K562 (cell line): ENCODE data around the gene PLAC8L1. TPM values are rescaled to one million over a fixed set of nuclear protein-coding genes. Genes with fewer than 3 reads are reported as not detected.

ENCODE experiments used
- ATAC-seq: fragments of 200-7000 bp; cut with Tn5 transposase; 3 replicates; pipeline ENCODE4 v1.9.1; 2020; ENCODE audit warnings: moderate library complexity
- BruUV-seq: library from RNA; stranded (reverse); fragments of 400-500 nt; replicated peaks from 2 replicates; lab custom pipeline; 2021; lab: Mats Ljungman, UMichigan
- CTCF ChIA-PET: fragments of 300-600 bp; formaldehyde crosslinking; extraction: SDS; loops from one replicate; lab custom pipeline; 2021; ENCODE audit warnings: low intra/inter-chr PET ratio; lab: Yijun Ruan, JAX
- POLR2A ChIA-PET: fragments of 300-600, 350-650 bp; sonication (Branson Sonifier 250); formaldehyde crosslinking; extraction: SDS; loops from one replicate; lab custom pipeline; 2021; ENCODE audit warnings: antibody characterized with exemption, inconsistent platforms; lab: Yijun Ruan, JAX
- DNase-seq, 4 experiments: peaks; one replicate each; pipeline versions ENCODE4 v3.0.0 to v3.0.0-alpha.2; 2011 to 2018; ENCODE audit warnings: low spot score in 3 of 4, mixed read lengths in 3 of 4; ENCODE audit errors: extremely low read depth in 1 of 4
- FAIRE-seq: peaks from 2 replicates; lab custom pipeline; 2011; peaks lifted over from hg19 to GRCh38; lab: Jason Lieb, UNC
- H2AFZ ChIP-seq: 2 replicates; pipeline ENCODE4 v1.6.0; 2011; ENCODE audit warnings: low read depth, low read length, control low read depth, inconsistent platforms
- H3K27ac ChIP-seq: fragments of 200-600 bp; 3 replicates; pipeline ENCODE4 v1.8.0; 2011; ENCODE audit warnings: low read depth, mild to moderate bottlenecking, control low read depth, inconsistent platforms, low read length, moderate library complexity, mixed read lengths; ENCODE audit errors: extremely low read depth
- H3K27me3 ChIP-seq, 2 experiments: fragments of 300-600 bp in 1 of 2; 2 replicates in 1 of 2; 3 replicates in 1 of 2; pipeline versions ENCODE4 v1.6.0 to v1.8.0; 2011; ENCODE audit warnings: inconsistent platforms in 2 of 2, low read length in 2 of 2, mild to moderate bottlenecking in 1 of 2, mixed read lengths in 1 of 2, moderate library complexity in 1 of 2; ENCODE audit not compliant: control insufficient read depth in 2 of 2, insufficient read depth in 2 of 2
- H3K36me3 ChIP-seq: fragments of 300-600 bp; 3 replicates; pipeline ENCODE4 v1.8.0; 2011; ENCODE audit warnings: mild to moderate bottlenecking, low read length, inconsistent platforms; ENCODE audit not compliant: control insufficient read depth, insufficient read depth
- H3K4me1 ChIP-seq, 2 experiments: fragments of 200-600 bp in 1 of 2; replicated peaks in 1 of 2; 2 replicates in 1 of 2; 3 replicates in 1 of 2; pipeline versions ENCODE4 v1.5.1 to v1.8.0; 2011; ENCODE audit warnings: inconsistent platforms in 2 of 2, low read length in 2 of 2, mild to moderate bottlenecking in 1 of 2, mixed read lengths in 1 of 2, moderate library complexity in 1 of 2; ENCODE audit not compliant: control insufficient read depth in 2 of 2, insufficient read depth in 2 of 2
- H3K4me2 ChIP-seq: 2 replicates; pipeline ENCODE4 v1.6.1; 2011; ENCODE audit warnings: low read length, control low read depth, inconsistent platforms, mixed read lengths; ENCODE audit not compliant: insufficient read depth
- H3K4me3 ChIP-seq: fragments of 200-600 bp; sonication (generic), shearing (Covaris generic); 2 replicates; pipeline ENCODE4 v1.5.1; 2016; ENCODE audit warnings: control low read depth, inconsistent platforms
- H3K79me2 ChIP-seq: fragments of 200-600 bp; 3 replicates; pipeline ENCODE4 v1.8.0; 2011; ENCODE audit warnings: low read length, inconsistent platforms; ENCODE audit not compliant: control insufficient read depth, insufficient read depth
- H3K9ac ChIP-seq, 2 experiments: 2 replicates each; pipeline versions ENCODE4 v1.6.0 to v1.6.1; 2011; ENCODE audit warnings: low read depth in 2 of 2, low read length in 2 of 2, control low read depth in 1 of 2, inconsistent platforms in 1 of 2, mild to moderate bottlenecking in 1 of 2, mixed read lengths in 1 of 2; ENCODE audit not compliant: insufficient read depth in 1 of 2
- H3K9me1 ChIP-seq: one replicate; pipeline ENCODE4 v1.6.0; 2011; ENCODE audit warnings: inconsistent platforms, mild to moderate bottlenecking, low read length, moderate library complexity; ENCODE audit not compliant: control insufficient read depth, insufficient read depth
- H3K9me3 ChIP-seq: replicated peaks from 2 replicates; pipeline ENCODE4 v1.5.1; 2011; ENCODE audit warnings: low read depth, low read length, inconsistent platforms; ENCODE audit not compliant: control insufficient read depth, insufficient read depth
- H4K20me1 ChIP-seq: replicated peaks from 2 replicates; pipeline ENCODE4 v1.6.1; 2011; ENCODE audit warnings: low read length, inconsistent platforms, mixed read lengths; ENCODE audit not compliant: control insufficient read depth, insufficient read depth
- ARID3B ChIP-seq: fragments of 250-450 bp; sonication (Bioruptor Pico); IDR thresholded peaks from 2 replicates; pipeline ENCODE4 v1.4.0; 2020; ENCODE audit warnings: borderline replicate concordance
- BACH1 ChIP-seq: fragments of 200-800 bp; sonication (Bioruptor generic); IDR thresholded peaks from 2 replicates; pipeline ENCODE4 v1.6.1; 2016; ENCODE audit warnings: missing genetic modification characterization, missing compliant biosample characterization
- DDX20 ChIP-seq: fragments of 450-650 bp; IDR thresholded peaks from 2 replicates; pipeline ENCODE4 v1.6.1; 2016; ENCODE audit warnings: missing genetic modification characterization, low read depth, mild to moderate bottlenecking, missing compliant biosample characterization, moderate library complexity
- EHMT2 ChIP-seq: fragments of 450-650 bp; IDR thresholded peaks from 2 replicates; pipeline ENCODE4 v1.6.1; 2018; ENCODE audit warnings: antibody characterized with exemption
- GATAD2B ChIP-seq: fragments of 450-650 bp; IDR thresholded peaks from 2 replicates; pipeline ENCODE4 v1.6.1; 2017; ENCODE audit warnings: mild to moderate bottlenecking, borderline replicate concordance
- GTF2F1 ChIP-seq: IDR thresholded peaks from 2 replicates; pipeline ENCODE4 v1.6.1; 2011; ENCODE audit warnings: low read depth, low read length, improper control_type of control experiment
- KLF6 ChIP-seq: fragments of 250-450 bp; sonication (Bioruptor Pico); IDR thresholded peaks from 2 replicates; pipeline ENCODE4 v1.4.0; 2020; ENCODE audit warnings: mild to moderate bottlenecking, moderate library complexity, borderline replicate concordance
- MAFG ChIP-seq: fragments of 450-650 bp; conservative IDR thresholded peaks from 2 replicates; pipeline ENCODE4 v1.6.1; 2016; ENCODE audit warnings: missing genetic modification characterization, missing compliant biosample characterization
- NBN ChIP-seq: fragments of 450-650 bp; IDR thresholded peaks from 2 replicates; pipeline ENCODE4 v1.6.1; 2016; ENCODE audit warnings: low read depth, mild to moderate bottlenecking
- PHTF2 ChIP-seq: fragments of 250-450 bp; sonication (Bioruptor Pico); IDR thresholded peaks from 2 replicates; pipeline ENCODE4 v1.5.0; 2021; ENCODE audit warnings: mild to moderate bottlenecking
- YBX1 ChIP-seq: fragments of 450-650 bp; IDR thresholded peaks from 2 replicates; pipeline ENCODE4 v1.7.1; 2016; ENCODE audit warnings: mild to moderate bottlenecking
- ZKSCAN3 ChIP-seq: fragments of 250-450 bp; sonication (Bioruptor Pico); IDR thresholded peaks from 2 replicates; pipeline ENCODE4 v1.4.0; 2020
- ZNF695 ChIP-seq: fragments of 450-650 bp; formaldehyde crosslinking; IDR thresholded peaks from 2 replicates; pipeline ENCODE4 v1.4.0; 2020; ENCODE audit warnings: mild to moderate bottlenecking, moderate library complexity
- ZNF75A ChIP-seq: fragments of 450-650 bp; formaldehyde crosslinking; IDR thresholded peaks from 2 replicates; pipeline ENCODE4 v1.4.0; 2020; ENCODE audit warnings: mild to moderate bottlenecking
- WGBS: fragments of 100-300 bp; shearing (Covaris generic); methylation state at CpG from one replicate; pipeline ENCODE4 v1.1.6; 2016; ENCODE audit warnings: low coverage, mixed read lengths; ENCODE audit not compliant: insufficient coverage; ENCODE audit errors: missing lambda C conversion rate; 5-methylcytosine and 5-hydroxymethylcytosine counted together
- in situ Hi-C: fragments of 300-500 bp; cut with MboI; formaldehyde crosslinking; loops from 4 replicates; pipeline ENCODE4 v1.15.0; 2018; ENCODE audit warnings: inconsistent platforms, mixed read lengths
- intact Hi-C: fragments of 100-400 bp; cut with micrococcal nuclease; formaldehyde crosslinking; loops from 2 replicates; pipeline ENCODE4 v1.14.2; 2022
- polyA plus RNA-seq, 8 experiments: library from polyadenylated mRNA; depleted of rRNA in 4 of 8; stranded (reverse) in 5 of 8; unstranded in 3 of 8; fragments of >200 nt; fragmentation: Nextera tagmentation in 2 of 8; fragmentation: Illumina TruSeq in 1 of 8; extraction: Ambion mirVana in 2 of 8; extraction: Trizol in 1 of 8; gene quantifications; 2 replicates each; pipeline versions ENCODE4 v1.2.1 to v1.2.3, GENCODE V29; 2011 to 2014; ENCODE audit warnings: inconsistent platforms in 1 of 8, missing spikeins in 1 of 8
- total RNA-seq, 7 experiments: library from RNA; depleted of rRNA in 6 of 7; stranded (reverse); fragments of >200 nt in 6 of 7; fragmentation: Illumina TruSeq in 2 of 7; extraction: Trizol in 2 of 7; gene quantifications; 2 replicates each; pipeline versions ENCODE4 v1.2.1 to v1.2.3, GENCODE V29; 2011 to 2021; ENCODE audit warnings: low replicate concordance in 1 of 7
- TF ChIP-seq, protein P1 (sequence below), 2 experiments: fragments of 450-650 bp in 1 of 2; IDR thresholded peaks; 2 replicates each; pipeline ENCODE4 v1.6.1; 2011 to 2017; ENCODE audit warnings: low read depth in 2 of 2, antibody characterized with exemption in 1 of 2, borderline replicate concordance in 1 of 2, low read length in 1 of 2, mild to moderate bottlenecking in 1 of 2, mixed read lengths in 1 of 2; ENCODE audit not compliant: control insufficient read depth in 1 of 2

The PLAC8L1 gene
- total and polyA plus RNA-seq, 9 of the 15 experiments (the other 6 are each of a cell fraction or from before 2014, with no cell fraction given): 0.10 to 0.43 (median 0.26) TPM; not detected in 3

GRCh38 chr5:146051678-146052077, 53.7 kb downstream of the PLAC8L1 start:
- no peaks in the 10 kb centered on the region for H3K9me3 ChIP-seq
- no peak for FAIRE-seq
- WGBS: 0% methylated on average over 3 of the region's 3 CpGs
- no peaks in the 10 kb centered on the region; a peak in 1 of 5 replicates for H3K4me1 ChIP-seq
- H3K9ac ChIP-seq: no peak overlapping the region
- no TSS peak for BruUV-seq
- POLR2A ChIA-PET: interaction anchor here (1.1 kb wide), 1 partner anchor 9 kb away, joined by 4 read pairs; no protein-coding TSS in a partner anchor
- in situ Hi-C loops: loop anchor here (10.0 to 25.0 kb wide), 2 partner anchors 367 to 1839 kb away; no protein-coding TSS in a partner anchor
- no peak overlapping the region for H2AFZ ChIP-seq
- DNase-seq: no peak
- no peak overlapping the region for H3K27ac ChIP-seq
- H4K20me1 ChIP-seq: no peaks in the 10 kb centered on the region
- CTCF ChIA-PET: interaction anchor here (0.7 kb wide), 1 partner anchor 367 kb away, joined by 3 read pairs; no protein-coding TSS in a partner anchor
- H3K27me3 ChIP-seq: peaks cover 0 to 4% of the 10 kb centered on the region in 2 experiments; a peak in 2 of 5 replicates
- intact Hi-C loops: loop anchor here (5.0 kb wide), 1 partner anchor 376 kb away; no protein-coding TSS in a partner anchor
- H3K4me3 ChIP-seq: no peak overlapping the region
- no peak overlapping the region for H3K4me2 ChIP-seq
- no peaks in the 10 kb centered on the region for H3K9me1 ChIP-seq
- no peaks in the 10 kb centered on the region for H3K79me2 ChIP-seq
- no peak for ATAC-seq
- H3K36me3 ChIP-seq: no peaks in the 10 kb centered on the region
- TF ChIP-seq ZNF695 (CRISPR knock-in tag): no peak
- no peak for TF ChIP-seq NBN
- no peak for TF ChIP-seq BACH1
- TF ChIP-seq DDX20 (tag): no peak
- TF ChIP-seq MAFG (tag): no peak
- no peak for TF ChIP-seq GATAD2B
- no peak for TF ChIP-seq KLF6 (CRISPR knock-in tag)
- no peak for TF ChIP-seq ZNF75A (CRISPR knock-in tag)
- TF ChIP-seq, protein P1, sequence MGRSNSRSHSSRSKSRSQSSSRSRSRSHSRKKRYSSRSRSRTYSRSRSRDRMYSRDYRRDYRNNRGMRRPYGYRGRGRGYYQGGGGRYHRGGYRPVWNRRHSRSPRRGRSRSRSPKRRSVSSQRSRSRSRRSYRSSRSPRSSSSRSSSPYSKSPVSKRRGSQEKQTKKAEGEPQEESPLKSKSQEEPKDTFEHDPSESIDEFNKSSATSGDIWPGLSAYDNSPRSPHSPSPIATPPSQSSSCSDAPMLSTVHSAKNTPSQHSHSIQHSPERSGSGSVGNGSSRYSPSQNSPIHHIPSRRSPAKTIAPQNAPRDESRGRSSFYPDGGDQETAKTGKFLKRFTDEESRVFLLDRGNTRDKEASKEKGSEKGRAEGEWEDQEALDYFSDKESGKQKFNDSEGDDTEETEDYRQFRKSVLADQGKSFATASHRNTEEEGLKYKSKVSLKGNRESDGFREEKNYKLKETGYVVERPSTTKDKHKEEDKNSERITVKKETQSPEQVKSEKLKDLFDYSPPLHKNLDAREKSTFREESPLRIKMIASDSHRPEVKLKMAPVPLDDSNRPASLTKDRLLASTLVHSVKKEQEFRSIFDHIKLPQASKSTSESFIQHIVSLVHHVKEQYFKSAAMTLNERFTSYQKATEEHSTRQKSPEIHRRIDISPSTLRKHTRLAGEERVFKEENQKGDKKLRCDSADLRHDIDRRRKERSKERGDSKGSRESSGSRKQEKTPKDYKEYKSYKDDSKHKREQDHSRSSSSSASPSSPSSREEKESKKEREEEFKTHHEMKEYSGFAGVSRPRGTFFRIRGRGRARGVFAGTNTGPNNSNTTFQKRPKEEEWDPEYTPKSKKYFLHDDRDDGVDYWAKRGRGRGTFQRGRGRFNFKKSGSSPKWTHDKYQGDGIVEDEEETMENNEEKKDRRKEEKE (IDR thresholded peaks at IDR 0.05; ENCODE audit: borderline replicate concordance in 1 of 2, control insufficient read depth in 1 of 2, low read depth in 2 of 2, low read length in 1 of 2): no peak
- no peak for TF ChIP-seq YBX1
- TF ChIP-seq ARID3B (CRISPR knock-in tag): no peak
- TF ChIP-seq EHMT2: no peak
- TF ChIP-seq ZKSCAN3 (CRISPR knock-in tag): no peak
- no peak for TF ChIP-seq PHTF2 (CRISPR knock-in tag)
- TF ChIP-seq GTF2F1: no peak
- TF ChIP-seq, all 486 proteins: peak for 0
